Mucosa of descending colon (tissue), 3 donors: Measurements from ENCODE around the gene PLEKHA8. TPM values are rescaled to one million over a fixed set of nuclear protein-coding genes. Genes with fewer than 3 reads are reported as not detected.

Source experiments
- ATAC-seq: fragments of 200-7000 bp; cut with Tn5 transposase; one replicate; pipeline ENCODE4 v1.9.1; 2020; ENCODE audit warnings: mild to moderate bottlenecking, moderate library complexity
- DNase-seq, 3 donors: peaks; one replicate each; pipeline ENCODE4 v3.0.0-alpha.2; 2020
- H3K36me3 ChIP-seq: fragments of 200-600 bp; one replicate; pipeline ENCODE4 v1.8.0; 2021; ENCODE audit warnings: low read depth, mild to moderate bottlenecking
- H3K4me1 ChIP-seq: fragments of 200-600 bp; one replicate; pipeline ENCODE4 v1.8.0; 2021; ENCODE audit warnings: low read depth, mild to moderate bottlenecking
- H3K4me3 ChIP-seq: fragments of 200-600 bp; one replicate; pipeline ENCODE4 v1.8.0; 2021; ENCODE audit warnings: mild to moderate bottlenecking
- H3K9me3 ChIP-seq: fragments of 200-600 bp; one replicate; pipeline ENCODE4 v1.8.0; 2021; ENCODE audit warnings: mild to moderate bottlenecking
- intact Hi-C, 2 donors: fragments of 100-400 bp; cut with DNase I in 1 of 2; cut with micrococcal nuclease in 1 of 2; formaldehyde crosslinking; loops; one replicate each; pipeline versions ENCODE4 v1.11.0 to v1.11.1; 2022; cut with DNase I, micrococcal nuclease
- total RNA-seq, 3 donors: library from RNA; stranded (reverse); fragmentation: NEBNext Ultra II Directional in 2 of 3; extraction: Animal tissue kit (Norgen Biotek cat#: 25700) in 2 of 3; gene quantifications; one replicate each; pipeline versions ENCODE4 v1.2.1 to v1.2.4, GENCODE V29; 2021 to 2023
- TF ChIP-seq, protein P1 (sequence below): fragments of 200-600 bp; IDR thresholded peaks from one replicate; pipeline ENCODE4 v1.8.0; 2022; ENCODE audit warnings: antibody characterized with exemption, mild to moderate bottlenecking
- donor health status: DM: no; HTN: no; CAD: no; lungs with moderate emphysema.
- donor health status: DM: no; HTN: no; CAD: no.
- donor health status: DM: no; HTN: yes; CAD: no.

The PLEKHA8 gene
- total RNA-seq, 3 donors from 2014 or later: 11.7 to 13.0 (median 12.5) TPM

DNA sequence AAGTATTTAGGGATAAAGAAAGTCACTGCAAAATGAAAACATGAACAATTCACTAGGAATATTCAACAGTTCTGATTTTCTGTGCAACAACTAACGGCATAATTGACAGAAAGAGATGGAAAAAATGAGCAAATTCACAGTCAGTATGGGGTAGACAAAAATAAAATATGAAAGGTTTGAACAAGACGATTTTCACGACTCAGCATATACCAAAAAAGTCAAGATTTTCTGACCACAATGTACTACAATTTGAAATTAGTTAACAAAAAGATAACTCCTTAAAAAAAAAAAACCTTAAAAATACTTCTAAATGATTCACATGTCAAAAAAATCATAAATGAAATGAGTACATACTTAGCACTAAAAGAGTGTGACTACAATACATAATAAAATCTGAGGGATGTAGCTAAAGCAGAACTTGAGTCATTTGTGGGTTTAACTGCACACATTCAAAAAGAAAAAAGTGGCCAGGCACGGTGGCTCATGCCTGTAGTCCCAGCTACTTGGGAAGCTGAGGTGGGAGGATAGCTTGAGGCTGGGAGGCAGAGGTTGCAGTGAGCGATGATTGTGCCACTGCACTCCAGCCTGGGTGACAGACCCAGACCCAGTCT is 84.0 kb downstream of the PLEKHA8 start:
- Histone ChIP-seq H3K9me3 (no peaks in the 10 kb centered on the region), H3K4me1 (no peaks in the 10 kb centered on the region), H3K36me3 (no peaks in the 10 kb centered on the region), H3K4me3 (no peak overlapping the region)
- no peak for DNase-seq
- ATAC-seq: no peak
- TF ChIP-seq, protein P1, sequence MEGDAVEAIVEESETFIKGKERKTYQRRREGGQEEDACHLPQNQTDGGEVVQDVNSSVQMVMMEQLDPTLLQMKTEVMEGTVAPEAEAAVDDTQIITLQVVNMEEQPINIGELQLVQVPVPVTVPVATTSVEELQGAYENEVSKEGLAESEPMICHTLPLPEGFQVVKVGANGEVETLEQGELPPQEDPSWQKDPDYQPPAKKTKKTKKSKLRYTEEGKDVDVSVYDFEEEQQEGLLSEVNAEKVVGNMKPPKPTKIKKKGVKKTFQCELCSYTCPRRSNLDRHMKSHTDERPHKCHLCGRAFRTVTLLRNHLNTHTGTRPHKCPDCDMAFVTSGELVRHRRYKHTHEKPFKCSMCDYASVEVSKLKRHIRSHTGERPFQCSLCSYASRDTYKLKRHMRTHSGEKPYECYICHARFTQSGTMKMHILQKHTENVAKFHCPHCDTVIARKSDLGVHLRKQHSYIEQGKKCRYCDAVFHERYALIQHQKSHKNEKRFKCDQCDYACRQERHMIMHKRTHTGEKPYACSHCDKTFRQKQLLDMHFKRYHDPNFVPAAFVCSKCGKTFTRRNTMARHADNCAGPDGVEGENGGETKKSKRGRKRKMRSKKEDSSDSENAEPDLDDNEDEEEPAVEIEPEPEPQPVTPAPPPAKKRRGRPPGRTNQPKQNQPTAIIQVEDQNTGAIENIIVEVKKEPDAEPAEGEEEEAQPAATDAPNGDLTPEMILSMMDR: no peak
- intact Hi-C loops: no loop called here

DNA sequence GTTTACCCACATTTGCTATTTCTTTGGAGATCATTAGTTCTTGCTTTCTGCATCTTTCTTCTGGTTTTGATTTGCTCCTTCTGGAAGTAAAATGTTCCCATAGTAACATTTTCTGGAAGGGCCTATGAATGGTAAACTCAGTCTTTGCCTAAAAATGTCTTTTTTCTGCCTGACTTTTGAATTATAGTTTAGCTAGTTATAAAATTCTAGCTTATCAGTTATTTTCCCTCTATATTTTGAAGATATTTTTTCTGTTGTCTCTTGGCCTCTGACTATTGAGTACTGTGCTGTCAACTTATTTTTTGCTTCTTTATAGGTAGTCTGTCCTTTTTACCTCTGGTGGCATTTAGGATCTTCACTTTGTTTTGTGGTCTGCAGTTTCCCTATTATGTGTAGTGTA is 84.9 kb downstream of the PLEKHA8 start:
- no peaks in the 10 kb centered on the region for H3K36me3 ChIP-seq
- H3K4me3 ChIP-seq: no peak overlapping the region
- intact Hi-C loops: no loop called here
- H3K9me3 ChIP-seq: no peaks in the 10 kb centered on the region
- DNase-seq: no peak
- TF ChIP-seq, protein P1: no peak
- no peaks in the 10 kb centered on the region for H3K4me1 ChIP-seq
- ATAC-seq: no peak

DNA sequence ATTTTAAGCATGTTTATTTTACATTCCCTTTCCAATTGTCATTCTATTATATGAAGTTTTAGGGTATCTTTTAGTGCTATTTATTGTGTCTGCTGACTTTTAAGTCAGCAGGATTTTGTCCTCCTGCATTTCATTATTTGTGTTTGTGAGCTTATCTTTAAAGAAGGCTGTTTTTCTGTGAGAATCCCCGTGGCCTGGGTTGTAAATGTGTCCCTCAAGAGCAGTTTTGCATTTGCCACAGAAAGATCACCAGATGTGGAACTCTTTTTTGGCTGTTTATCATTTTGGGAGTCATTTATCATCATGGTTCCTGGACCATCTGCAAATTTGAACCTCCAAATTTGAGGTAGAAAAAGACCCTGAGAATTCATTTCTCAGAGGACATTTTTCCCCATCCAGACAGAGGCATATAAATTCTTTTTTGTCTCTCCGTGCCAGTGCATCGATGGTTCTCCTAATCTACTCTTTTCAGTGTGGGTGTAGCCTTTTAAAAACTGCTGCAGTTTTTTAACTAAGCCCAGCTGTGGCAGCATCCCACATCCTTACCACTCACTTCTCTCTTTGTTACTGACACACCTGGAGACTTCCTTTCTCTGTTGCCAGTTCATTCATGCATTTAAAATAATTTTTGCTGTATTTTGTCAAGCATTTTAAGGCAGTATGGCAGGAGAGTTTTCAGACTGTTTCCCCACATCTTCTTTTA is 86.5 kb downstream of the PLEKHA8 start:
- no peaks in the 10 kb centered on the region for H3K9me3 ChIP-seq
- ATAC-seq: no peak

DNA sequence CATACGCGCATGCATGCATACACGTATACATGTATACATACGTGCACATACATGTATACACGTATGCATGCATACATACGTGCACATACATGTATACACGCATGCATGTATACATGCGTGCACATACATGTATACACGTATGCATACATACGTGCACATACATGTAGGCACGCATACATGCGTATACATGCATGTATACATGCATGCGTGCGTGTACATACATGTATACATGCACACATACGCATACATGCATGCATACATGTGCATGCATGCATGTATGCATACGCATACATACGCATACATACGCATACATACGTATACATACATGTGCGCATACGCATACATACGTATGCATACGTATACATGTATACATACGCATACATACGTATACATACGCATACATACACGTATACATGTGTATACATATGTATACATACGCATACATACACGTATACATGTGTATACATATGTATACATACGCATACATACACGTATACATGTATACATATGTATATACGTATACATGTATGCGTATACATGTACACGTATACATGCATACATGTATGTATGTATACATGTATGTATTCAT is 87.6 kb downstream of the PLEKHA8 start:
- ATAC-seq: no peak
- H3K4me1 ChIP-seq: no peaks in the 10 kb centered on the region

More for the DNA sequence above, 86.5 kb downstream of the PLEKHA8 start:
- Histone ChIP-seq H3K36me3 (no peaks in the 10 kb centered on the region), H3K4me1 (no peaks in the 10 kb centered on the region), H3K4me3 (no peak overlapping the region)
- intact Hi-C loops: no loop called here
- DNase-seq: no peak
- TF ChIP-seq, protein P1: no peak

DNA sequence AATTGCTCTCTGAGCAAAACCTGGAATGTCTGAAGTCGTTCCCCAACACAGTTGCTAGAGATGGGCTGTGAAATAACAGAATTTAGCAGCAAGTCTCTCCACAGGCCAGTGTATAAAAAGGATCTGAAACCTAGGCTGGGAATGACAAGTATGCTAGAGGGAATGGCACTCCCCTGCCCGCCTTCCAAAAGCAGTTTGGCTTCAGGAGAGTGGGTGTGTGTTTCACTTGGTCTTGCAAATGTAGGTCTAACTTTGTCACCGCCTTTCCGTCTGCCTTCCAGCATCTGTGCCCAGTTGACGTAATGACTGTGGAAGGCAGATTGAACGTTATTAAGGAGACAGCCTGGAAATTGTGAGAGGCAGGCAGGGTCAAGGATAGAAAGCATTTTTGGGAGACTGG is 88.6 kb downstream of the PLEKHA8 start:
- H3K36me3 ChIP-seq: no peaks in the 10 kb centered on the region
- intact Hi-C loops: no loop called here
- DNase-seq (no peak), ATAC-seq (no peak)
- no peaks in the 10 kb centered on the region for H3K9me3 ChIP-seq
- no peaks in the 10 kb centered on the region for H3K4me1 ChIP-seq
- TF ChIP-seq, protein P1: no peak
- no peak overlapping the region for H3K4me3 ChIP-seq

More for the DNA sequence above, 87.6 kb downstream of the PLEKHA8 start:
- DNase-seq: no peak
- Histone ChIP-seq H3K4me3 (no peak overlapping the region), H3K9me3 (no peaks in the 10 kb centered on the region), H3K36me3 (no peaks in the 10 kb centered on the region)
- TF ChIP-seq, protein P1: no peak
- intact Hi-C loops: no loop called here
